H1 (cell line): Measurements from ENCODE around the gene AFTPH. TPM values are rescaled to one million over a fixed set of nuclear protein-coding genes. Genes with fewer than 3 reads are reported as not detected.

Experiments used
- CTCF ChIA-PET: fragments of 300-600 bp; sonication (Branson Sonifier 250); formaldehyde crosslinking; loops from one replicate; lab custom pipeline; 2021; ENCODE audit not compliant: partially characterized antibody; lab: Charles Lee
- POLR2A ChIA-PET: fragments of 300-600 bp; sonication (Branson Sonifier 250); formaldehyde crosslinking; loops from one replicate; lab custom pipeline; 2021; ENCODE audit warnings: inconsistent platforms; ENCODE audit not compliant: partially characterized antibody; lab: Charles Lee
- DNase-seq, 2 experiments: peaks; one replicate each; pipeline versions ENCODE4 v3.0.0 to v3.0.0-alpha.2; 2010 to 2022; ENCODE audit warnings: low spot score in 2 of 2, low read depth in 1 of 2, mixed read lengths in 1 of 2
- FAIRE-seq: peaks from 2 replicates; lab custom pipeline; 2011; peaks lifted over from hg19 to GRCh38; lab: Jason Lieb, UNC
- H2AFZ ChIP-seq: 2 replicates; pipeline ENCODE4 v1.8.1; 2012; ENCODE audit warnings: low read length, inconsistent platforms
- H2AK5ac ChIP-seq: 2 replicates; pipeline ENCODE4 v1.6.1; 2013; ENCODE audit warnings: low read depth, low read length
- H2BK120ac ChIP-seq: replicated peaks from 2 replicates; pipeline ENCODE3; 2013; ENCODE audit warnings: low read depth, low read length, inconsistent platforms
- H2BK12ac ChIP-seq: 2 replicates; pipeline ENCODE4 v1.6.1; 2013; ENCODE audit warnings: low read depth, low read length
- H2BK15ac ChIP-seq: 2 replicates; pipeline ENCODE4 v1.6.1; 2013; ENCODE audit warnings: low read length
- H2BK20ac ChIP-seq: 2 replicates; pipeline ENCODE4 v1.6.1; 2013; ENCODE audit warnings: low read length
- H2BK5ac ChIP-seq: 2 replicates; pipeline ENCODE4 v1.6.1; 2013; ENCODE audit warnings: low read depth, low read length
- H3K14ac ChIP-seq: 2 replicates; pipeline ENCODE4 v1.6.1; 2013; ENCODE audit warnings: inconsistent platforms; ENCODE audit not compliant: insufficient read length
- H3K18ac ChIP-seq: 2 replicates; pipeline ENCODE4 v1.6.1; 2013; ENCODE audit warnings: low read length; ENCODE audit errors: extremely low read depth
- H3K23ac ChIP-seq: 2 replicates; pipeline ENCODE4 v1.6.1; 2013; ENCODE audit warnings: inconsistent platforms; ENCODE audit not compliant: insufficient read length
- H3K23me2 ChIP-seq: 2 replicates; pipeline ENCODE4 v1.6.1; 2013; ENCODE audit warnings: low read depth, low read length
- H3K27ac ChIP-seq: 2 replicates; pipeline ENCODE4 v1.6.1; 2011; ENCODE audit warnings: low read depth, low read length, inconsistent platforms
- H3K27me3 ChIP-seq, 4 experiments: replicated peaks in 1 of 4; 1 replicate in 1 of 4; 2 replicates in 3 of 4; pipeline versions ENCODE4 v1.6.1 to v1.8.1; 2011 to 2013; ENCODE audit warnings: low read length in 3 of 4, mild to moderate bottlenecking in 3 of 4, inconsistent platforms in 2 of 4, mixed read lengths in 2 of 4, moderate library complexity in 1 of 4; ENCODE audit not compliant: control insufficient read depth in 3 of 4, insufficient read depth in 3 of 4; ENCODE audit errors: extremely low read depth in 1 of 4
- H3K36me3 ChIP-seq, 4 experiments: 2 replicates each; pipeline versions ENCODE4 v1.6.1 to v1.8.1; 2011 to 2013; ENCODE audit warnings: mild to moderate bottlenecking in 4 of 4, low read length in 3 of 4, moderate library complexity in 2 of 4, control low read depth in 1 of 4, inconsistent platforms in 1 of 4; ENCODE audit not compliant: insufficient read depth in 4 of 4, control insufficient read depth in 2 of 4
- H3K4ac ChIP-seq: replicated peaks from 2 replicates; pipeline ENCODE3; 2013; ENCODE audit warnings: low read length, low read depth, mixed read lengths, inconsistent platforms; ENCODE audit not compliant: insufficient read length
- H3K4me1 ChIP-seq, 4 experiments: replicated peaks in 1 of 4; 1 replicate in 1 of 4; 2 replicates in 3 of 4; pipeline versions ENCODE4 v1.6.1 to v1.8.1; 2011 to 2013; ENCODE audit warnings: low read length in 3 of 4, inconsistent platforms in 2 of 4, mixed read lengths in 1 of 4; ENCODE audit not compliant: insufficient read depth in 4 of 4, control insufficient read depth in 3 of 4
- H3K4me2 ChIP-seq, 2 experiments: 2 replicates each; pipeline versions ENCODE4 v1.6.1 to v1.8.1; 2011 to 2013; ENCODE audit warnings: low read depth in 2 of 2, low read length in 2 of 2, control low read depth in 1 of 2, inconsistent platforms in 1 of 2, mild to moderate bottlenecking in 1 of 2; ENCODE audit not compliant: insufficient read depth in 1 of 2
- H3K4me3 ChIP-seq, 4 experiments: fragments of 200-600, 300-600 bp in 1 of 4; sonication (generic), shearing (Covaris generic), sonication (Bioruptor Twin) in 1 of 4; 2 replicates each; pipeline versions ENCODE4 v1.5.1 to v1.8.1; 2011 to 2016; ENCODE audit warnings: low read length in 4 of 4, low read depth in 3 of 4, control low read depth in 2 of 4, inconsistent platforms in 2 of 4, mild to moderate bottlenecking in 2 of 4, mixed read lengths in 1 of 4, moderate library complexity in 1 of 4; ENCODE audit not compliant: insufficient read depth in 2 of 4; ENCODE audit errors: extremely low read depth in 1 of 4
- H3K56ac ChIP-seq: replicated peaks from 2 replicates; pipeline ENCODE3; 2013; ENCODE audit warnings: low read depth, mild to moderate bottlenecking, mixed read lengths, low read length, inconsistent platforms; ENCODE audit not compliant: insufficient read length
- H3K79me1 ChIP-seq: 2 replicates; pipeline ENCODE4 v1.6.1; 2013; ENCODE audit warnings: low read depth, low read length, control low read depth
- H3K79me2 ChIP-seq, 2 experiments: 2 replicates each; pipeline versions ENCODE4 v1.6.1 to v1.8.1; 2012 to 2013; ENCODE audit warnings: low read length in 2 of 2, mild to moderate bottlenecking in 2 of 2, inconsistent platforms in 1 of 2; ENCODE audit not compliant: insufficient read depth in 2 of 2, control insufficient read depth in 1 of 2
- H3K9ac ChIP-seq, 4 experiments: replicated peaks in 1 of 4; 1 replicate in 1 of 4; 2 replicates in 3 of 4; pipeline versions ENCODE4 v1.6.1 to v1.8.1; 2011 to 2013; ENCODE audit warnings: low read depth in 3 of 4, low read length in 3 of 4, control low read depth in 2 of 4, mild to moderate bottlenecking in 2 of 4, moderate library complexity in 2 of 4, inconsistent platforms in 1 of 4; ENCODE audit errors: extremely low read depth in 1 of 4
- H3K9me3 ChIP-seq, 2 experiments: 2 replicates each; pipeline versions ENCODE4 v1.6.1 to v1.8.1; 2012 to 2013; ENCODE audit warnings: mild to moderate bottlenecking in 2 of 2, moderate library complexity in 2 of 2, control low read depth in 1 of 2, inconsistent platforms in 1 of 2, low read depth in 1 of 2, low read length in 1 of 2, mixed read lengths in 1 of 2; ENCODE audit not compliant: insufficient read depth in 2 of 2
- H4K20me1 ChIP-seq, 2 experiments: replicated peaks in 1 of 2; 2 replicates each; pipeline versions ENCODE3 to v1.8.1; 2011 to 2013; ENCODE audit warnings: inconsistent platforms in 2 of 2, low read length in 2 of 2, mild to moderate bottlenecking in 1 of 2; ENCODE audit not compliant: insufficient read depth in 2 of 2, control insufficient read depth in 1 of 2
- H4K5ac ChIP-seq: 2 replicates; pipeline ENCODE4 v1.6.1; 2013; ENCODE audit warnings: low read length, low read depth, mixed read lengths, inconsistent platforms; ENCODE audit not compliant: insufficient read length
- H4K8ac ChIP-seq: 2 replicates; pipeline ENCODE4 v1.8.0; 2013; ENCODE audit warnings: mild to moderate bottlenecking, moderate library complexity, low read length, inconsistent platforms; ENCODE audit not compliant: insufficient read depth; ENCODE audit errors: extremely low read depth
- H4K91ac ChIP-seq: replicated peaks from 2 replicates; pipeline ENCODE3; 2013; ENCODE audit warnings: low read length, mixed read lengths, inconsistent platforms; ENCODE audit not compliant: insufficient read length
- ASH2L ChIP-seq: fragments of 200-600, 300-600 bp; sonication (generic); IDR thresholded peaks from one replicate; pipeline ENCODE4 v1.7.1; 2017; ENCODE audit warnings: low read length
- ATF3 ChIP-seq: IDR thresholded peaks from 2 replicates; pipeline ENCODE4 v1.6.1; 2011; ENCODE audit warnings: low read depth, mild to moderate bottlenecking, low read length; ENCODE audit not compliant: insufficient read depth
- CBX5 ChIP-seq: fragments of 300-800, 300-1000 bp; sonication (generic); IDR thresholded peaks from 2 replicates; pipeline ENCODE4 v1.7.1; 2016; ENCODE audit warnings: antibody characterized with exemption, low read length, low read depth
- EGR1 ChIP-seq: IDR thresholded peaks from 2 replicates; pipeline ENCODE4 v1.6.1; 2011; ENCODE audit warnings: low read depth, low read length, borderline replicate concordance
- MAX ChIP-seq: IDR thresholded peaks from 2 replicates; pipeline ENCODE4 v1.6.1; 2012; ENCODE audit warnings: inconsistent platforms
- NRF1 ChIP-seq: IDR thresholded peaks from 2 replicates; pipeline ENCODE4 v1.6.1; 2011; ENCODE audit warnings: mild to moderate bottlenecking, low read depth, low read length, improper control_type of control experiment
- RFX5 ChIP-seq: IDR thresholded peaks from 2 replicates; pipeline ENCODE4 v1.6.1; 2011; ENCODE audit warnings: low read depth, low read length, improper control_type of control experiment, borderline replicate concordance
- SIRT6 ChIP-seq: IDR thresholded peaks from one replicate; pipeline ENCODE4 v1.7.1; 2012; ENCODE audit warnings: low read length, inconsistent platforms
- SP1 ChIP-seq: IDR thresholded peaks from 2 replicates; pipeline ENCODE4 v1.6.1; 2011; ENCODE audit warnings: low read depth, low read length
- SP2 ChIP-seq: IDR thresholded peaks from 2 replicates; pipeline ENCODE4 v1.6.1; 2012; ENCODE audit warnings: mild to moderate bottlenecking, low read length, inconsistent platforms
- TCF12 ChIP-seq: IDR thresholded peaks from 2 replicates; pipeline ENCODE4 v1.6.1; 2011; ENCODE audit warnings: low read depth, mild to moderate bottlenecking, low read length
- TEAD4 ChIP-seq: IDR thresholded peaks from 2 replicates; pipeline ENCODE4 v1.6.1; 2012; ENCODE audit warnings: low read depth, low read length, inconsistent platforms, mixed read lengths
- USF2 ChIP-seq: IDR thresholded peaks from 2 replicates; pipeline ENCODE4 v1.6.1; 2011; ENCODE audit warnings: low read length, improper control_type of control experiment
- YY1 ChIP-seq: IDR thresholded peaks from 2 replicates; pipeline ENCODE4 v1.6.1; 2011; ENCODE audit warnings: low read depth, mild to moderate bottlenecking, low read length
- whole genome bisulfite sequencing, 2 experiments: shearing (Covaris generic) in 1 of 2; methylation state at CpG; one replicate each; pipeline versions ENCODE4 v1.1.6 to v1.1.7; 2013 to 2015; ENCODE audit warnings: low lambda C conversion rate in 2 of 2, mixed read lengths in 2 of 2, inconsistent platforms in 1 of 2, low coverage in 1 of 2, missing lambda C conversion rate in 1 of 2; ENCODE audit not compliant: insufficient replicate concordance in 2 of 2, insufficient coverage in 1 of 2, insufficient read length in 1 of 2; ENCODE audit errors: extremely low coverage in 1 of 2, missing lambda C conversion rate in 1 of 2; 5-methylcytosine and 5-hydroxymethylcytosine counted together
- polyA plus RNA-seq, 7 experiments: library from polyadenylated mRNA; depleted of rRNA in 3 of 7; stranded (reverse) in 5 of 7; unstranded in 2 of 7; fragments of >200 nt in 5 of 7; fragments of 200-250 nt in 2 of 7; gene quantifications; 1 replicate in 5 of 7; 2 replicates in 1 of 7; 4 replicates in 1 of 7; pipeline versions ENCODE4 v1.2.1 to v1.2.3, GENCODE V29; 2011 to 2013; ENCODE audit warnings: missing spikeins in 2 of 7, mixed read lengths in 2 of 7
- total RNA-seq: library from RNA; stranded (reverse); fragmentation: NEBNext Ultra II Directional; extraction: Animal tissue kit (Norgen Biotek cat#: 25700); gene quantifications from 2 replicates; pipeline ENCODE4 v1.2.1, GENCODE V29; 2021

The AFTPH gene
- total and polyA plus RNA-seq, 2 of the 8 experiments (the other 6 are each of a cell fraction or from before 2014, with no cell fraction given): 7.3 to 15.0 TPM

- H3K4me2 ChIP-seq: no peak overlapping the region
- DNase-seq (no peak), FAIRE-seq (no peak)
- no peaks in the 10 kb centered on the region for H3K79me2 ChIP-seq
- no peak overlapping the region for H2AK5ac ChIP-seq
- no peak overlapping the region for H3K18ac ChIP-seq
- no peak overlapping the region for H4K91ac ChIP-seq
- POLR2A ChIA-PET: no interaction called here
- H3K23ac ChIP-seq: no peak overlapping the region
- no peaks in the 10 kb centered on the region for H3K4me1 ChIP-seq
- H3K9ac ChIP-seq: no peak overlapping the region
- CTCF ChIA-PET: interaction anchor here (1.0 to 6.4 kb wide), 8 partner anchors 9 to 269 kb away, joined by 3 to 61 read pairs (median 3); no protein-coding TSS in a partner anchor
- H2BK12ac ChIP-seq: no peak overlapping the region
- no peak overlapping the region for H2BK120ac ChIP-seq
- no peak overlapping the region for H3K4ac ChIP-seq
- H2BK20ac ChIP-seq: no peak overlapping the region
- H3K23me2 ChIP-seq: no peaks in the 10 kb centered on the region; the same call in 1 of the 2 replicates
- H4K20me1 ChIP-seq: no peaks in the 10 kb centered on the region
- no peaks in the 10 kb centered on the region for H3K9me3 ChIP-seq
- no peak overlapping the region for H2BK5ac ChIP-seq
- WGBS, 2 experiments: 88% methylated on average over 6 of the region's 6 CpGs; no CpG with 5 or more reads in 1 of the 2 experiments
- H3K27ac ChIP-seq: no peak overlapping the region
- H3K14ac ChIP-seq: no peak overlapping the region
- H3K36me3 ChIP-seq: no peaks in the 10 kb centered on the region
- H3K79me1 ChIP-seq: no peaks in the 10 kb centered on the region
- no peak overlapping the region for H4K8ac ChIP-seq
- H4K5ac ChIP-seq: no peak overlapping the region
- H3K27me3 ChIP-seq: no peaks in the 10 kb centered on the region
- no peak overlapping the region for H3K56ac ChIP-seq
- H2BK15ac ChIP-seq: no peak overlapping the region
- H2AFZ ChIP-seq: no peak overlapping the region
- no peak overlapping the region for H3K4me3 ChIP-seq
- TF ChIP-seq MAX (no peak), TCF12 (no peak), ASH2L (no peak), RFX5 (no peak), TEAD4 (no peak), NRF1 (no peak), USF2 (no peak), ATF3 (no peak), SP2 (no peak), SIRT6 (no peak), SP1 (no peak), EGR1 (no peak), CBX5 (no peak), YY1 (no peak)
Measured at GRCh38 chr2:64598226-64598625, 74.1 kb downstream of the AFTPH start.
